GM18499 (cell line): Measurements from ENCODE around the gene IGFBP2.

Experiments used
- ATAC-seq: cut with Tn5 transposase; IDR thresholded peaks from one replicate; pipeline ENCODE4 v1.9.1; 2021; ENCODE audit warnings: moderate number of reproducible peaks; ENCODE audit not compliant: insufficient read depth, unreplicated experiment

The IGFBP2 gene

DNA sequence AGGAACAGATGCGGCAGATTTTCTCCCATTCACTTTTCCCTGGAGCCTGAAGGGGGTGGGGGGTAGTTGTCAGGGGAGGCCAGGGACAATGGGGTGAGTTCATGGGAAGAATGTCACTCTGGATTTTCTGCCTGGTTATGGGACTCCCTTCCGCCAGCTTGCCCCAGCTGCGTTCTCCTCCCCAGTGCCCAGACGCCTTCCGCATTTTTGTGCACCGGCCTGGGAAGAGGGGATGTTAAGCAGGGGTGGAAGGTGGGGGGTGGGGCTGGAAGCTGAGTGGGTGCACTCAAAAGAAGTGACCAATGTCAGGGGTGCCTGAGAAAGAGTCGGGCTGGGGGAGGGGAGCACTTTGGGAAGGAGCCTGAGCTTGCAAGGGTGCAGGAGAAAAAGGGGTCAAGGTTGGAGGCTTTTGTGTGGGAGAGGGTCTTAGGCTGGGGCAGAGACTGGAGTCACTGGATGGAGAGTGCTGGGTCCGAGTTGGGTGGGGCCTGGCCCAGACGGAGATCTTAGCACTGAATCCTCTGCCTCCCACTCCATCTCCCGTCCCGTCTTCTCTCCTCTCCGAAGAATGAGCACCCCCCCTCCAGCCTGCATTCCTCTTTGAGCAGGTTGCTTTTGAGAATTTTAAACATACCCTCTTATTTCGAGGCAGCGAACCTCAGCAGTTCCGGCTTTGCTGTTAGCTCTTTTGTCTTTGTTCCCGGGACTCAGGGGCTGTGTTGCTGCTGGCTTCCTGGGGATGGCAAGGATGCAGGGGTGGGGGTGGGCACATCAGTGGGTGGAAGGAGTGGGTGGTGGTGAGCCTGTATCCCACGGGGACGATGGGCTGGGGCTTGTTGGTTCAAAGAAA, 2.7 kb downstream of the IGFBP2 start:
- ATAC-seq: no peak

GRCh38 chr2:216636551-216637450, 3.6 kb downstream of the IGFBP2 start:
- ATAC-seq: no peak

GRCh38 chr2:216637472-216637871, 4.3 kb downstream of the IGFBP2 start:
- ATAC-seq: no peak

GRCh38 chr2:216643986-216644659, 10.9 kb downstream of the IGFBP2 start:
- ATAC-seq: no peak

DNA sequence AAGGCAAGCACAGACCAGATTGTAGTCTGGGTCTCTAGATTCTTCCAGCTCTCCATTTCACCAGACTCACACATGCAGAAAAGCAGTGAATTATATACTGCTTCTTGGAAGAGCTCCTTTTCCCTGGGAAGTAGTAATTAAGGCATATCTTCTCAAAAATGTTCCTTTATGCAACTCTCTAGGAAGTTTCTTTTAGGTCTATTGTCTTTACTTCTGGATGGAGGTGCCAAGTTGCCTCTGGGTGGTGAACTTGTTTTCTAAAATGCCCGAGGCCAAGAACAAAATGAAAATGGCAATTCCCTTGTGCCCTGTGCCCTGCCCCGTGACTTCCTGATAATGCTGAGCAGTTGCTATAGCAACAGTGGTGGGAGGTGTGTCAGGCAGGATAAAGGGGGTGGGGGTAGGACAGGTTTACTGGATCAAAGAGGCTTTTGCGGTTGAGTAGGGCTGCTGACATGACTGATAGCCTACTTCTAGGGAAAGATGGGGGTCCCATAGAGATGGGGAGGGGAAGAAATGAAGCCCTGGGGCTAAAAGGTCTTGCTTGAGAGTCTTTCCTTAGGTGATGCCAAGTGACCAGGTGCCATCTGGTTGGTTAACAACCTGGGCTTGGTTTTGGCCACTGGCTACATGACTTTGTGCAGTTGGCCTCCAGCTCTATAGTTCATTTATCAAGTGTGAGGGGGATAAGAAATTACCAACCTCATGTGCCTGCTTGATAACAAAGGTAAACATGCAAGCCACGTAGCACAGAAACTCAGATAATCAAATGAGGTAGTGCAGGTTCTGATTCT, 11.8 kb downstream of the IGFBP2 start:
- no peak for ATAC-seq

DNA sequence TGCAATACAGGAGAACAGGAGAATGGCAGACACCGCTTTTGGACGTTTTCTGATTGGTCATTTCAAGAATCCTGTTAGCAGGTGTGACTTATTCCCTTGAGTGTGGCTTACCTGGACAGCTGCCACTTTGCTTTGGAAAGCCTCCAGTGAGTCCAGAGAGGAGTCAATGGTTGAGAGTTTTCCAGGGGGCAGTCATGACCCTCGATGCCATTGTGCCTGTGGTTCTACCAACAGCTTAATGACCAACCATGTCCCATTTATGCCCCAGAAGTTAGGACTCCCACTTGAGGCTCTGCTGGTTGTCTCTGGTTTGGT, 12.4 kb downstream of the IGFBP2 start:
- ATAC-seq: no peak

GRCh38 chr2:216646116-216646515, 12.9 kb downstream of the IGFBP2 start:
- no peak for ATAC-seq

- no peak for ATAC-seq
These were observed 14.9 kb downstream of the IGFBP2 start for GRCh38 chr2:216648105-216648504.

- ATAC-seq: no peak
These were observed 16.4 kb downstream of the IGFBP2 start for GRCh38 chr2:216649574-216649973.

DNA sequence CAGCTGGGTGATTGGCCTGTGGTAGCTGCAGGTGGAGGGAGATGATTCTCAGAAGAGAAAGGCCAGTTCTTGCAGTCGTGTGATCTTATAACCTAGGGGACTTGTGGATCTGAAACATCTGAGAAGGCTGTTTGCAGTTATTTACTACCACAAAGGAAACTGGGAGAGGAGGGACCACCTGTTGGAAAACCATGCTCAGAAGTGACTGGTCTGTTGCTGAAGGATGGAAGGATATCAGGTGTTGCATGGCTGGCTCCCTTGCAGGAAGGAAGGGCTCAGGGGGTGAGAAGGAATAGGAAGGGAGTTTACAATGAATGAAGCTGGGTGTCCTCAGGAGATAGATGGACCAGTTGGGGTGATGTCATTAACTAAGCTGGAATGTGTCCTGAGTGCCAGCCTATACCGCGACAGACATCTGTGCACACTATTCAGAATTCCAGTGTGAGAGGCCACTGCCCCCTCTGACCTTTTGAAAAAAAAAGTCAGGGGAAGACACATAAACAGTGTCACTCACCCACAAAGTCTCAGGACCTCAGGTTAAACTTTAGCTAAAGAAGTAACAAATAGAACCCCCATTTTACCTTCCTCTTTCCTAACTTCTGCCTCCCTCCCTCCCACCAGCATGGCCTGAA, 17.5 kb downstream of the IGFBP2 start:
- ATAC-seq: no peak

DNA sequence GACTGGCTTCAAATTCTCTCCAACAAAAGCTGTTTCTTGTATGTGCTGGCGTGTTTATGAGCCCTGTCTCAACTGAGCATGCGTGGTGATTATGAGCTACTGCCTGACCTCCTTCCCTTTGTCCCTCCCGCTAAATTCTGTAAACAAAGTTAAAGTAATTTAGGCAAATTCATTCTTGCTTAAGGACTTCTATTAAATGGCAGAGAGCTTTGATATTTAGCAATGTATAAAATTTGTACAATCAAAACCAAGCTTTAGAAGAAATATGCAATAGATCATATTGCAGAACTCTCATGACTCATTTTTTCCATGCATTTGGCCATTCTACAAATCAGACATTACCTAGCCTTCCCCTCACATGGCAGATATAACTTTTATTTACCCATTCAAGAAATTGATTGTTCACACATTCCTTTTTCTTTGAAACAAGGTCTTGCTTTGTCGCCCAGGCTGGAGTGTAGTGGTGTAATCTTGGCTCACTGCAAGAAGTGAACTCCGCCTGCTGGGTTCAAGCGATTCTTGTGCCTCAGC, 18.2 kb downstream of the IGFBP2 start:
- no peak for ATAC-seq

- no peak for ATAC-seq
These were observed 19.3 kb downstream of the IGFBP2 start for GRCh38 chr2:216652566-216652965.

DNA sequence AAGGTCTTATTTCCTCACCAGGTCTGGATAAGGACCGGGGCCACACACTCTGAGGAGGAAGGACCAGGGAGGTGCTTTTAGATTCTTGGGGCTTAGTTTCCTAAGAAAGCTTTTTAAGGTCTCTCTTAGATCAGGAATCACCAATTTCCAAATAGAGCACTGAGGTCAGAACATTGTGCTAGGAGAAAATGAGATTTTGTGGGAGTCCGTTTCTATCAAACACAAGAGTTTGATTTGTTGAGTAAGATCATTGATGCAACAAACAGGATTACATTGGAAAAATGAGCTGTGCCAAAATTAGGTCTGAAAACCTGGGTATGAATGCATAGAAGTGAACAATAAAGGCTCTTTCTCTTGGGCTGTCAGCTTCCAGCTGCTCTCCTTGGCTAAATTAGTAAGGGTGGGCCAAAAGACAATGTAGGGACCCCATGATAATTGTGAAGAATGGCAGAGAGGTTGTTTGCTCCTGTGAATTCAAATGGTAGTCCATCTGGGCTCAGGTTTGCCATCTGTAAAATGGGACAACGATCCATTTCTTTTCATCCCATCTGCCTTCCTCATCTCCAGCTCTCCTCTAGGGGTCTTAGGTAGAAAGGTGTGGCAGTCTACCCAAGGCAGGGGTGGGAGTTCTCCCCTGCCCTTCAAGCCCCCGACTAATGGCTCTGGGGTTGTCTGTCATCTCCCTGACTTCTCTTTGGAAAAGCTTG, 20.0 kb downstream of the IGFBP2 start:
- ATAC-seq: no peak

DNA sequence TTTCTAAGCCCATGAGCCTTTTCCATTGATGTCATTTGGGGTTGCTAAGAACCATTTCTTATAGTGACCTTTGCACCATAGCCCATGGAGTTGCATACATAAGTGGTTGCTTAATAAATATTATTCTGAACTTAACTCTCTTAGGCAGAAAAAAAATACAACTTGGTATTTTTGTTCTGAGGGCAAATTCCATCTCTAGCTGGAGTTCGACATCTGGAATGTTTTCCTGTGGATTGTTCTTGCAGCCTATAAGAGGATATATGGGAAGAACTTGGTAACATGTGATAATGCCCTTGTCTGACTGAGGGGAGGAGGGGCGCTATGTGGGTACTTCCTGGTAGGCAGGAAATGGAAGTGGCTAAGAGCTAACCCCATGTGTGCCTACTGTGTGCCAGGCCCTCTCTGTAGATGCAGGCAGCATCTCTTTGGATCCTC, 20.7 kb downstream of the IGFBP2 start:
- no peak for ATAC-seq

- ATAC-seq: no peak
These were observed 21.4 kb downstream of the IGFBP2 start for GRCh38 chr2:216654528-216655052.

DNA sequence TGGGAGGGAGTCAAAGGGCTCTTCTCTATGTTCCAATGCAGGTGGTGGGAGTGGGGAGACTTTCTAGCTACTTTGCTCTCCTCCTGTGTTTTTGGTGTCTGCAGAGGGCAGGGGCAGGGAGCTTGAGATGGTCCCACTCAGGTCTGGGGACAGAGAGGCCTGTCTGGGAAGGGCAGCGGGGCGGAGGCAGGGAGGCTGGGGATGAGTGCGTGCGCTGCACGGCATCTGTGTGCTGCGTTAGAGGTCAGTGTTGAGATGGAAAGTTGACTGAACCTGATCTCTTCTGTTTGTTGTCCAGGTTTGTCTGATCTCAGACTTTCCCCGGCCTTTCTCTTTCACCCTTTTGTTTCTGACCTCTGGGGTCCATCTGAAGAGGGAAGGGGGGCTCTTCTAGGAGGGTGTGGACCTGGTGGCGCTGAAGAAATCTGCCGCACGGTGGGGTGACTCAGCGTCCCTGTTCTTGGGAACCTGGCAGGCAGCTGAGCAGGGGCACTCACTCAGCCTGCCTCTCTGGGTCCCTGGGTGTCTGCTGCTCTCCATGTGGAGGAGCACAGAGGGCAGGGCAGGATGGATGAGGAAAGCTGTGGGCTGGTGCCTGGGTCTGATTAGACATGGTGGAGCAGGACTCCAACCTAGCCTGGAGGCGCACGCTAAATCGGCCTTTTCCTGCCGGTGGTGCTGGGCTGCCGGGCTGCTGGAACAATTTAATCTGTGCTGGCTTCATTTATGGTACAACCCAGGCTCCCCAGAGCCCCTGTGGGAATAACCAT, 24.1 kb downstream of the IGFBP2 start:
- ATAC-seq: no peak

- no peak for ATAC-seq
These were observed 24.8 kb downstream of the IGFBP2 start for GRCh38 chr2:216657980-216658379.

GRCh38 chr2:216658757-216659156, 25.5 kb downstream of the IGFBP2 start:
- ATAC-seq: no peak
